CD14-positive monocyte (primary cell): ENCODE results near the gene PPP4R1. TPM values are rescaled to one million over a fixed set of nuclear protein-coding genes. Genes with fewer than 3 reads are reported as not detected.
A peak's percentile ranks its signal among the peaks of the same experiment; 100 is the strongest.

Experiments used
- DNase-seq, 3 donors: peaks; one replicate each; pipeline ENCODE4 v3.0.0-alpha.2; 2011 to 2022
- H2AFZ ChIP-seq: 2 replicates; pipeline ENCODE4 v1.6.0; 2012; ENCODE audit warnings: mild to moderate bottlenecking, low read depth, low read length, inconsistent platforms; ENCODE audit not compliant: insufficient read depth, poor library complexity, severe bottlenecking
- H3K27ac ChIP-seq, 2 donors: 1 replicate in 1 of 2; 2 replicates in 1 of 2; pipeline ENCODE4 v1.5.1; 2012 to 2013; ENCODE audit warnings: low read length in 2 of 2, control low read depth in 1 of 2, inconsistent platforms in 1 of 2, low read depth in 1 of 2, mild to moderate bottlenecking in 1 of 2
- H3K27me3 ChIP-seq, 2 donors: one replicate each; pipeline versions ENCODE4 v1.6.0 to v1.6.1; 2011 to 2013; ENCODE audit warnings: low read length in 2 of 2; ENCODE audit not compliant: control insufficient read depth in 2 of 2, insufficient read depth in 2 of 2
- H3K36me3 ChIP-seq, 2 donors: replicated peaks in 1 of 2; 1 replicate in 1 of 2; 2 replicates in 1 of 2; pipeline versions ENCODE4 v1.5.1 to v1.6.1; 2012 to 2013; ENCODE audit warnings: low read length in 2 of 2, control low read depth in 1 of 2, inconsistent platforms in 1 of 2, mild to moderate bottlenecking in 1 of 2; ENCODE audit not compliant: insufficient read depth in 2 of 2, control insufficient read depth in 1 of 2
- H3K4me1 ChIP-seq, 2 donors: 1 replicate in 1 of 2; 2 replicates in 1 of 2; pipeline versions ENCODE4 v1.5.1 to v1.6.1; 2012 to 2013; ENCODE audit warnings: low read length in 2 of 2, control low read depth in 1 of 2, inconsistent platforms in 1 of 2, mild to moderate bottlenecking in 1 of 2, moderate library complexity in 1 of 2; ENCODE audit not compliant: insufficient read depth in 2 of 2, control insufficient read depth in 1 of 2
- H3K4me2 ChIP-seq: replicated peaks from 2 replicates; pipeline ENCODE3; 2012; ENCODE audit warnings: low read length, moderate library complexity, mild to moderate bottlenecking; ENCODE audit not compliant: poor library complexity, severe bottlenecking; ENCODE audit errors: extremely low read depth
- H3K4me3 ChIP-seq, 3 experiments: fragments of 200-600 bp in 1 of 3; sonication (generic) in 1 of 3; replicated peaks in 1 of 3; 1 replicate in 2 of 3; 2 replicates in 1 of 3; pipeline ENCODE4 v1.5.1; 2011 to 2013; ENCODE audit warnings: low read length in 3 of 3, mild to moderate bottlenecking in 3 of 3, control low read depth in 2 of 3, low read depth in 2 of 3, inconsistent platforms in 1 of 3, moderate library complexity in 1 of 3
- H3K79me2 ChIP-seq: 2 replicates; pipeline ENCODE4 v1.6.0; 2012; ENCODE audit warnings: mild to moderate bottlenecking, control low read depth, inconsistent platforms, low read length, moderate library complexity; ENCODE audit not compliant: insufficient read depth
- H3K9ac ChIP-seq: 2 replicates; pipeline ENCODE4 v1.6.0; 2017; ENCODE audit warnings: low read length, mild to moderate bottlenecking; ENCODE audit not compliant: insufficient read depth, poor library complexity, severe bottlenecking
- H3K9me3 ChIP-seq, 2 donors: replicated peaks in 1 of 2; 1 replicate in 1 of 2; 2 replicates in 1 of 2; pipeline versions ENCODE4 v1.5.1 to v1.6.1; 2012 to 2013; ENCODE audit warnings: low read length in 2 of 2, control low read depth in 1 of 2; ENCODE audit not compliant: control insufficient read depth in 1 of 2, insufficient read depth in 1 of 2
- H4K20me1 ChIP-seq: 2 replicates; pipeline ENCODE4 v1.6.0; 2012; ENCODE audit warnings: mild to moderate bottlenecking, low read length, control low read depth, moderate library complexity; ENCODE audit not compliant: insufficient read depth
- H3K27ac Mint-ChIP-seq, 7 donors: one replicate each; pipeline ENCODE4 v1.8.0; 2020; ENCODE audit warnings: mild to moderate bottlenecking in 7 of 7, mixed read lengths in 7 of 7, moderate library complexity in 6 of 7, inconsistent platforms in 2 of 7
- H3K27me3 Mint-ChIP-seq, 3 donors: one replicate each; pipeline ENCODE4 v1.8.0; 2021 to 2022; ENCODE audit warnings: low read depth in 3 of 3, mild to moderate bottlenecking in 3 of 3, mixed read lengths in 3 of 3, moderate library complexity in 3 of 3, inconsistent platforms in 1 of 3
- H3K36me3 Mint-ChIP-seq, 2 donors: one replicate each; pipeline ENCODE4 v1.8.0; 2020; ENCODE audit warnings: mixed read lengths in 2 of 2, inconsistent platforms in 1 of 2, mild to moderate bottlenecking in 1 of 2
- H3K4me1 Mint-ChIP-seq: one replicate; pipeline ENCODE4 v1.8.0; 2020; ENCODE audit warnings: mild to moderate bottlenecking, mixed read lengths
- H3K4me3 Mint-ChIP-seq, 2 donors: one replicate each; pipeline ENCODE4 v1.8.0; 2020; ENCODE audit warnings: mild to moderate bottlenecking in 2 of 2, mixed read lengths in 2 of 2, moderate library complexity in 1 of 2
- H3K9me3 Mint-ChIP-seq, 7 donors: one replicate each; pipeline ENCODE4 v1.8.0; 2020 to 2022; ENCODE audit warnings: mixed read lengths in 7 of 7, mild to moderate bottlenecking in 6 of 7, moderate library complexity in 6 of 7, inconsistent platforms in 2 of 7
- WGBS: methylation state at CpG from one replicate; pipeline ENCODE4 v1.1.5; 2013; ENCODE audit warnings: missing lambda C conversion rate; ENCODE audit not compliant: insufficient coverage; 5-methylcytosine and 5-hydroxymethylcytosine counted together
- intact Hi-C, 2 donors: fragments of 100-400 bp; cut with micrococcal nuclease; formaldehyde crosslinking; loops; one replicate each; pipeline versions ENCODE4 v1.15.0 to v1.15.1; 2023
- polyA plus RNA-seq, 3 donors: library from polyadenylated mRNA; depleted of rRNA in 1 of 3; unstranded in 2 of 3; stranded (reverse) in 1 of 3; fragments of 300-500 nt in 2 of 3; fragments of >200 nt in 1 of 3; fragmentation: Illumina TruSeq in 2 of 3; gene quantifications; 1 replicate in 2 of 3; 2 replicates in 1 of 3; pipeline ENCODE4 v1.2.3, GENCODE V29; 2012 to 2021
- TF ChIP-seq, protein P1 (sequence below): fragments of 200-600 bp; IDR thresholded peaks from one replicate; pipeline ENCODE4 v1.8.0; 2022; ENCODE audit warnings: antibody characterized with exemption, mild to moderate bottlenecking

PPP4R1 gene
- polyA plus RNA-seq, 3 donors = 22.0 to 45.3 (median 24.6) TPM

DNA sequence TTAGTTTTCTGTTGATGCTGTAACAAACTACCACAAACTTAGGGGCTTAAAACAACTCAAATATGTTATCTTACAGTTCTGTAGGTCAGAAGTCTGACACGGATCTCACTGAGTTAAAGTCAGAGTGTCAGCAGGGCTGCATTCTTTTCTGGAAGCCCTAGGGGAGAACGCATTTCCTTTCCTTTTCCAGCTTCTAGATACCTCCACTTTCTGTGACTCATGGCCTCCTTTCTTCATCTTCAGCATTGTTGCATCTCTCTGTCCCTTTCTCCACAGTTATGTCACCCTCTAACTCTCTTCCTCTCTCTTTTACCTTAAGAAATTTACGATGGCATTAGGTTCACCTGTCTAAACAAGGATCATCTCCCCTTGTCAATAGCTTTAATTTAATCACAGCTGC is 13.3 kb upstream of the PPP4R1 start:
- H3K79me2 ChIP-seq = no peaks in the 10 kb centered on the region
- 97% methylated on average over 3 of the region's 3 CpGs for WGBS
- H3K4me3 ChIP-seq = no peak overlapping the region
- peaks cover 2 to 8% (median 4%) of the 10 kb centered on the region in 3 donors for H3K27me3 Mint-ChIP-seq
- no peaks in the 10 kb centered on the region for H3K9me3 ChIP-seq
- DNase-seq = no peak
- H2AFZ ChIP-seq = no peak overlapping the region
- no peak overlapping the region for H3K9ac ChIP-seq
- TF ChIP-seq, protein P1, sequence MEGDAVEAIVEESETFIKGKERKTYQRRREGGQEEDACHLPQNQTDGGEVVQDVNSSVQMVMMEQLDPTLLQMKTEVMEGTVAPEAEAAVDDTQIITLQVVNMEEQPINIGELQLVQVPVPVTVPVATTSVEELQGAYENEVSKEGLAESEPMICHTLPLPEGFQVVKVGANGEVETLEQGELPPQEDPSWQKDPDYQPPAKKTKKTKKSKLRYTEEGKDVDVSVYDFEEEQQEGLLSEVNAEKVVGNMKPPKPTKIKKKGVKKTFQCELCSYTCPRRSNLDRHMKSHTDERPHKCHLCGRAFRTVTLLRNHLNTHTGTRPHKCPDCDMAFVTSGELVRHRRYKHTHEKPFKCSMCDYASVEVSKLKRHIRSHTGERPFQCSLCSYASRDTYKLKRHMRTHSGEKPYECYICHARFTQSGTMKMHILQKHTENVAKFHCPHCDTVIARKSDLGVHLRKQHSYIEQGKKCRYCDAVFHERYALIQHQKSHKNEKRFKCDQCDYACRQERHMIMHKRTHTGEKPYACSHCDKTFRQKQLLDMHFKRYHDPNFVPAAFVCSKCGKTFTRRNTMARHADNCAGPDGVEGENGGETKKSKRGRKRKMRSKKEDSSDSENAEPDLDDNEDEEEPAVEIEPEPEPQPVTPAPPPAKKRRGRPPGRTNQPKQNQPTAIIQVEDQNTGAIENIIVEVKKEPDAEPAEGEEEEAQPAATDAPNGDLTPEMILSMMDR = no peak
- H3K4me2 ChIP-seq = no peak overlapping the region
- H3K27ac Mint-ChIP-seq = no peak overlapping the region
- no peaks in the 10 kb centered on the region for H3K27me3 ChIP-seq
- no peaks in the 10 kb centered on the region for H3K36me3 Mint-ChIP-seq
- H3K27ac ChIP-seq = no peak overlapping the region
- no peaks in the 10 kb centered on the region for H4K20me1 ChIP-seq
- no peak overlapping the region for H3K4me3 Mint-ChIP-seq
- H3K4me1 Mint-ChIP-seq = peaks cover 4% of the 10 kb centered on the region
- intact Hi-C loops = no loop called here
- no peaks in the 10 kb centered on the region for H3K36me3 ChIP-seq
- H3K4me1 ChIP-seq = no peaks in the 10 kb centered on the region
- H3K9me3 Mint-ChIP-seq = no peaks in the 10 kb centered on the region

DNA sequence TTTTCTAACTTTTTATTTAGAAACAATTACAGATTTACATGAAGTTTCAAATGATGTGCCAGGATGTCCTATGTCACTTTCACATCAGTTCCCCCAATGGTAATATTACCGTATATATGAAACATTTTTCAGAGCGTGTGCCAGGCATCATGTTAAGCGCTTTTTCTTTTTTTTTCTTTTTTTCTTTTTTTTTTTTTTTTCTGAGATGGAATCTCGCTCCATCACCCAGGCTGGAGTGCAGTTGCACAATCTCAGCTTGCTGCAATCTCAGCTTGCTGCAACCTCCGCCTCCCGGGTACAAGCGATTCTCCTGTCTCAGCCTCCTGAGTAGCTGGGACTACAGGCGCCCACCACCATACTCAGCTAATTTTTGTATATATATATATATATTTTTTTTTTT is 5.6 kb upstream of the PPP4R1 start:
- Mint-ChIP-seq H3K27ac (peak overlapping the region in 4 of 7 donors; percentile 30 to 73 (median 56)), H3K27me3 (peaks cover 0 to 2% (median 0%) of the 10 kb centered on the region in 3 donors), H3K4me3 (peak overlapping the region in 1 of 2 donors; percentile 59), H3K9me3 (no peaks in the 10 kb centered on the region), H3K4me1 (peaks cover 22% of the 10 kb centered on the region), H3K36me3 (peaks cover 0 to 2% of the 10 kb centered on the region in 2 donors)
- no peaks in the 10 kb centered on the region for H3K36me3 ChIP-seq
- H3K4me1 ChIP-seq = peaks cover 22% of the 10 kb centered on the region in 2 donors
- no peaks in the 10 kb centered on the region for H4K20me1 ChIP-seq
- H3K4me3 ChIP-seq = no peak overlapping the region
- no peak overlapping the region for H3K27ac ChIP-seq
- intact Hi-C loops = loop anchor here (10.0 kb wide), 5 partner anchors 85 to 905 kb away; partner anchors contain the start of genes RAB31 (in 2 of the 2) and NAPG (in 1 of the 2)
- no peak overlapping the region for H3K9ac ChIP-seq
- H2AFZ ChIP-seq = no peak overlapping the region
- H3K27me3 ChIP-seq = no peaks in the 10 kb centered on the region
- DNase-seq = peak; percentile 21 to 61 (median 46)
- TF ChIP-seq, protein P1 = no peak
- H3K4me2 ChIP-seq = peak overlapping the region; percentile 5
- peaks cover 7% of the 10 kb centered on the region for H3K79me2 ChIP-seq
- H3K9me3 ChIP-seq = no peaks in the 10 kb centered on the region
- 100% methylated on average over 1 of the region's 8 CpGs for WGBS
